Measurements from ENCODE around the gene FBXO3. TPM values are rescaled to one million over a fixed set of nuclear protein-coding genes. Genes with fewer than 3 reads are reported as not detected.

The FBXO3 gene
- total and polyA plus RNA-seq, 2 of the 8 experiments (the other 6 are each of a cell fraction or from before 2014, with no cell fraction given) = 15.9 to 25.7 TPM

Other genes with a start within 250 kb of the FBXO3 start
- gene C11orf91, start 73.7 kb downstream of the FBXO3 start, total RNA-seq (2021; fragmentation: NEBNext Ultra II Directional; extraction: Animal tissue kit (Norgen Biotek cat#: 25700)) = not detected in 2 replicates
- not detected in 2 replicates for gene C11orf91, start 73.7 kb downstream of the FBXO3 start, polyA plus RNA-seq (2011; rRNA removed)
- 90.3 and 101 TPM in 2 replicates for gene CD59, start 38.1 kb downstream of the FBXO3 start, total RNA-seq (2021; fragmentation: NEBNext Ultra II Directional; extraction: Animal tissue kit (Norgen Biotek cat#: 25700))
- gene CD59, start 38.1 kb downstream of the FBXO3 start, polyA plus RNA-seq (2011; rRNA removed) = 38.7 and 63.1 TPM in 2 replicates
- 2.0 and 2.7 TPM in 2 replicates for gene LMO2, start 117.6 kb upstream of the FBXO3 start, total RNA-seq (2021; fragmentation: NEBNext Ultra II Directional; extraction: Animal tissue kit (Norgen Biotek cat#: 25700))
- 1.2 and 1.6 TPM in 2 replicates for gene LMO2, start 117.6 kb upstream of the FBXO3 start, polyA plus RNA-seq (2011; rRNA removed)

All from H1 (cell line).